Superior temporal gyrus (tissue), 1 donor: ENCODE results near the gene MYL12B.
A peak's percentile ranks its signal among the peaks of the same experiment; 100 is the strongest.
"Not testable (repeated sequence)": the region's sequence is repeated elsewhere in the genome, so short reads cannot be mapped to it uniquely, and the experiment has no call there.

ENCODE experiments used
- DNase-seq: peaks from one replicate; pipeline ENCODE4 v3.0.0-alpha.2; 2016; ENCODE audit errors: extremely low spot score

Gene MYL12B

DNA sequence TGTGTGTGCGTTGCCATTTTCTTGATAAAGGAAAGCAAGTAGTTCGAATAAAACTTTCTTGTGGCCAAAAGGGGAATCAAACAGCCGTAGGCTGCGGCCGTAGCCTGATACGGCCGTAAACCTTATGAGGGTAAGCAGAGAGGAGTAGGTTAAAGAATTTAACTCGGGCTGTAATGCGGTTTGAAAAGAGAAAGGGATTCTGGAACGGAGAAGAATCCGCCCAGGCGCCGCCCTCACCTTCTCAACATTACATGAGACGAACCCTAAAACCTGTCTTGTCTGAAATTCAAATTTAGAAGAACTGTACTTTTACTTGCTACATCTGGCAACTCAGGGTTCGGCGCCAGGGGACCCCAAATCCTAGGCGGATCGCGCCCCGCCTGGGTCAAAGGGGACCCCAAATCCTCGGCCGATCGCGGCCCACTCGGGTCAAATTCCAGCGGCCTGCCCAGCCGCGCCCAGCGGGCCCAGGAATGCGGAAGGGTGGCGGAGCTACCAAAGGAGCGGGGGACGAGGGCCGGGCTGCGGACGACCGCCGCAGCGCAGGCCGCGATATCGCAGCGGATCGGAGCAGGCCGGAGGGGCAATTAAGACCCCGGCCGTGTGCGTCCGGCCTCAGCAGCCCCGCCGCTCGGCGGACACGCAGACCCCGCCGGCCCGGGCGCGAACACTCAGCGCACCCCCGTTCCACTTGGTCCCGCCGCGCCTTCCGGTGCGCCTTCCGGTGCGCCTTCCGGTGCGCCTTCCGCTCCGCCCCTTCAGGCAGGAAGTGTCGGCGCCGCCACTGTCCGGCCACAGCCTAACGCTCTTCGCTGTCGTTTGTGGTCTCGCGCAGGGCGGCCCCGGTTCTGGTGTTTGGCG lies at the start of gene MYL12B:
Gene MYL12B (plus strand): TSS at position 761 of the 861 bp plus-strand sequence. CDS start 10,766 bp downstream, outside the sequence.
- peak; percentile 82 for DNase-seq

DNA sequence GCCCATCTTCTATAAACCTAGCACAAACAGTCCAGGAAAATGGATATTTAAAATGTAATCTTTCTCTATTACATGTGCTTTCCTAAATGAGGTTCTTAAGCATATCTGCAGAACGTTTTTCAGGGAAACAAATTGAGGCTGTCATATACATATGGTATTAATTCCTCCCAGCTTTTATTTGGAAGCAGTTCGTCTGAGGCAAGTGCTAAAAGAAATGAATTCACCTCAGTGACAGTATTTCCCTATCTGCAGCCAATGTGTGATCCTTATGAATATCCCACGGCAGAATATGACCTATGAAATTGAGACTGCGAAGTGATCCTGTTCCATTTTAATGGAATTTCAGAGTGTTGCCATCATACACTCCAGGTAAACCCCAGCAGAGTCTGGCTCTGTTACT lies 49.3 kb upstream of the MYL12B start:
- no peak for DNase-seq

DNA sequence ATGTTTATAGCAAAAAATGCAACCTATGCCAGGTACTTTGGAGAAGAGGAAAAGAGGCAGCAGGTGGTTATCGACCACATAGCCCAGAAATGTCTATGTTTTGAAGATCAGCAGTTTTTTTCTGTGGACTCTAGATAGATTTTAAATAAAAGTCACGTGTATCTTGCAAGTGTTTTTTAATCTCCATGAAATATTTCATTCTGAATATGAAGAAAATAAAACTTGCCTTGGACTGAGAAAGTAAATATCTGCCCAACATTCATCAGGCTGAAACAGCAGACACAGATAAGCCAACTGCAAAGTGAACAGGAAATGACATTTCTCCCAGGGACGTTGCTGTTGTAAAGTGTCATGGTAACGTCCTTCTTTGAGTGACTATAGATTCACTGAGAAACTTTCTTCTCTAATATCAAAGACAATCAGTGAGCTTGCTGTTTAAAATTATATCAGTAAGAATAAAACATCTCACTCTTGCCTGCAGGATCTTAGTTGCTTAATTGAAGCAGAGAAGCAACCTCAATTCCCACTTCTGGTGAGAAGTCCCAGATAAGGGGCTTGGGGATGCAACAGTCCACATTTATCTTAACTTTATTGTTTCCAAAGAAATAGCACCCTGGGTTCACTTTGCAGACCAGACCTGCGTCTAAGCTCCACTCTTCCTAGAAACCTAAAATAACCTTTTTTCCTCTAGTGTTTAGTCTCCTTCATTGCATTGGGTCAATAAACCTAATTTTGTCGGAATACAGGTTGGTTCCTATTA lies 48.5 kb upstream of the MYL12B start:
- DNase-seq: no peak

DNA sequence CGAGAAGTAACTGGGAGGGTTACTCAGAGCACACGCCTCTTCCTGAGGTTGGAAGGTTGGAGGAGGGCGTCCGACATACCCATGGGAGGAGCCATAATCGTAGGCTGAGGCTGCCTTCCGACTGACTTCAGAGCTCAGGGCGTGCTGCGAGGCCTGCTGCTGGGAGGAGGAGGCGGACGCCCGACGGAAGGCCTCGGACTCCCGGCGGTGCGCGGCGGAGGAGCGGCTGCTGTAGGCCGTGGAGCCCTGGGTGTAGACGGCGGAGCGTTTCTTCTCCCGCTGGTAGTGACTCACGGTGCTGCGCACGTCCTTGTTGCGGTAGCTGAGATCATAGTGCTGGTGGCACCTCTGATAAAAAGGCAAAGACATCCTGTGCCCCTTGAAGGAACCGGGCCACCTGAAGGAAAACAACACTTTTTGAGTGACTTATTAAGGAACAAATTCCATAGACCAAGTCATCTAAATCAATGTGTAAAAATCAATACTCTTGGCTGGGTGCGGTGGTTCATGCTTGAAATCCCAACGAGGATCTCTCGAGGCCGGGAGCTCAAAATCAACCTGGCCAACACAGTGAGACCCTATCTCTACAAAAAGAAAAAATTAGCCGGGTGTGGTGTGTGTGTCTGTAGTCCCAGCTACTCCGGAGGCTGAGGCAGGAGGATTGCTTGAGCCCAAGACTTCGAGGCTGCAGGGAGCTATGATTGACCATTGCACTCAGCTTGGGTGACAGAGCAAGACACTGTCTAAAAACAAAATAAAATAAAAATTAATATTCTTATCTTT lies 46.9 kb upstream of the MYL12B start:
- DNase-seq: no peak

DNA sequence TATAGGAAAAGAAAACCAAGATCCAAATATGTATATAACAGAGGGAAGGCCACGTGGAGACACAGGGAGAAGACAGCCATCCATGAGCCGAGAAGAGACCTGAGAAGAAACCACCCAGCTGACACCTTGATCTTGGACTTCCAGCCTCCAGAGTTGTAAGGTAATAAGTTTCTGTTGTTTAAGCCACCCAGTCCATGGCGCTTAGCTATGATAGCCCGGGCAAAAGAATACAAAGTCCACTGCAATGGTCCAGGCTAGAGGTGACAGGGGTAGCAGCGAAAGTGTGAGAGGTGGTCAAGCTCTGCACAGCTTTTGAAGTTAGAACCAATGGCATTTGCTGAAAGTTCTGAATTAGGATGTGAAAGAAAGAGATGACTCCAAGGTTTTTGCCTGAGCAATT lies 44.9 kb upstream of the MYL12B start:
- no peak for DNase-seq

DNA sequence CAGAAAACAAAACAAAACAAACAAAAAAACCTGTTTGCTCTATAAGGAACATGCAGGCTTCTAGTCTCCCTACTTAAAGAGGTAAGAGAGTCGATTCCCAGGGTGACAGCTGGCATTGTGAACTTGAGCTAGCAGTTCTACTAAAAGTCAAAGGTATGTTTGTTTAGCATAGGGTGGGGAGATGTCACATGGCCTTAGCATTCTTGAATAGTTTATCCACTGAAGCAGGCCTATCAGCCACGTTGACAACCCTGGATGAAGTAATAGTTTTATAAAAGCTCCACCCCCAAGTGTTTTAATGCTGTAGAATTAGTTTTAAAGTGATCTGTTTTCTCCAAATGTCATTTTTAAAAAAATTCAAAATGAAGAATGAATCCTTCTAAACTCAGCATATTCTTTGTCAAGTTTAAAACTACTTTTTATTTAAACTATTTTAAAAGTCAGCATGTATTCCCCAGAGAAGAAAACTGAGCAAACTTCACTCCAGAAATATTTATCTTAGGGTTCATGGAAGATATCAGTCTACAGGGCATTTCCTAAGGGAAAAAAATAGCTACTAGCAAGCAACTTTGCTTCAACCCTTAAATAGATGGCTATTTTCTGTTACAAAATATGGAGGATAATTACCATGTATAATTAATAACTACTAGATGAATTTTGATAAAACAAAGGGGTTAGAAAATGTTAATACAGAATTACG lies 43.8 kb upstream of the MYL12B start:
- no peak for DNase-seq

DNA sequence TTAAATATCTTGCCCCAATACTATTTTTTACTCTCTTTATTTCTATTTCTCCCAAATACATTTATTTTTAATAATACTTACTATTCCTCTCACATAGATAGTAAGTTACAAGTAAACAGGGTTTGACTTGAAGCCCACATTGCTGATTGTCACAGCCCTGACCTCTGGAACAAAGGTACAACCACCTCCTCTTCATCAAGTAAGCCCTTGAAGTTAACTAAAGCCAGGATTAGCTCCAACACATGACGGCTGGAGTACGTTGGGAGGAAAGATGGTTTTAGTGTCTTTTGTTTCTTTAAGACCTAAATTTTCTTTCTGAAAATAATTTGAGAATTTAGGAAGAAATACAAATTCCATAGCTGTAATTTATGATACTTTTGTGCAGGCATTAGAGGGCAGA lies 43.1 kb upstream of the MYL12B start:
- DNase-seq: no peak

DNA sequence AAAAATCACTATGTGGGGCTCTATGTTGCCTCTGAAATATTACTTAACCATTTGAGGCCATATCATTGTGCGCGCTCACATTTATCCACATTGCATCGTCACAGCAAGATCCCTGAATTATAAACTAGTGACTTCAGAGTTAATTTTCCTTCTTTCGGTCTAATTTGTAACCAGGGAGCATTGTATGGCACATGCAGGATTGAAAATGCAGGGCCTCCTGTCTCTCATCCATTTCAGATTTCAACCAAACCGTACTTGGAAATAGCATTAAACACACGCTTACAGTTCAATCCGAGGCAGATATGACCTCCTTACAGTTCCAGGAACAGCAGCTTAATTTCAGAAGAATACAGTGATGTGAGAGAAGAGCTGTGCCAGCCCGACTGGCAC lies 42.7 kb upstream of the MYL12B start:
- DNase-seq: peak; percentile 39

DNA sequence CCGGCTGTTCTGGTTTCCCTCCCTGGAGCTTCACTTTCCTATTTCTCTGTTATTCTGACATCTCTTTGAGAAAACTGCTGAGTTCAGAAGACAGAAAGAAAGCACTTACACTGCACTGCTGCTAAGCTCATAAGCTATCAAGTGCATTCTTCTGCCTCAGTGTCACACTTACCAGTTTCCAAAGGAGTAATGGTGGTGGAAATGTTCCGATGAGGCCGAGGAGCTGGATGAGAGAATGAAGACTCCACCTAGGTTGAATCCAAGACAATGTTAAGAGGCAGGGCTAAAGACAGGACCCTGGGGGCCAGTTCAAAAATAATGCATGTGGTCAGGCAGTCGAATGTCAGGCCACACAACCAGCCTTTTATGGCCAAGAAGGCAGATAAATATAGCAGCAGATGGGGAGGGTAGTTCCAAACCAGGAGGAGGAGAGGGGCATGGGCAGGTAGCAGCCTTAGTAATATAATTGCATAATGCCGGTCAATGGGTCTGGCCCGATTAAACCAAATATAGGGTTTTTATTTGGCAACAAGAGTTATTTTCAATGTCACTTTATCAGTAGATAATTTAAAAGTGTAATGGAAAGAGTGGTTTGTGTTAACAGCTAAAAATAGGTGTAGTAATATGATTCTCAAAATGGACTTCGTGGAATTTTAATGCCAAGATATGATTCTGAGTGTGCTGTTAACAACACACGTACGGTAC lies 42.1 kb upstream of the MYL12B start, which contains the start of gene MYOM1:
Gene MYOM1 (minus strand): TSS at position 338 of the 705 bp plus-strand sequence. CDS start 4,745 bp downstream, outside the sequence.
- DNase-seq: no peak

DNA sequence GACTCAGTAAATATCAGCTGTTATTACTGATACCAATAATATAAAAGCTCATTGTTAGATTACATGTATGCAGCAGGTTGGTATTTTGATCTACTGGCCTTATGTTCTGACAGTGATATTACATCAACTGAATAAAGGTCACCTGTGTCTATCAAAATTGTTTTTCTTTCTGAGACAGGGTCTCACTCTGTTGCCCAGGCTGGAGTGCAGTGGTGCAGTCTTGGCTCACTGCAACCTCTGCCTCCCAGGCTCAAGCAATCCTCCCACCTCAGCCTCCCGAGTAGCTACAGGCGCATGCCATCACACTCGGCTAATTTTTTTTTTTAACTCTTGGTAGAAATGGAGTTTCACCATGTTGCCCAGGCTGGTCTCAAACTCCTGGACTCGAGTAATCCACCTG lies 41.1 kb upstream of the MYL12B start:
- not testable (repeated sequence) for DNase-seq

DNA sequence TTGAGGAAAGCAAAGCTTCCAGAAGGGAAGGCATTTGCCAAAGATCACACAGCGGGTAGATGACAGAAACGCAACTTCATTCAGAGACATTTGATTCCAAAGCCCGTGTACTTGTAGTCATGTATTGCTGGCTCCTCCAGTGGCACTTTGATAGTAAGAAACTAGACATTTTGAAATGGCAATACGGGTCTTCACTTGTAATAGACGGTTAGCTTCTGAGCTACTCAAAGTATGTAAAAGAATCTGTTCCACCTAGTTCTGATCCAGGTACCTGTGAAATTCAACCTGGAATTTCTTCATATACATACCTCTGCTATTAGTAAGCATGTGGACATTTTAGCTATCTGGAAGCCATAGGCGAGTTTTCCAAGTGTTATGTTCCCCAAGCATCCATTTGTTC lies 40.4 kb upstream of the MYL12B start:
- DNase-seq: no peak

DNA sequence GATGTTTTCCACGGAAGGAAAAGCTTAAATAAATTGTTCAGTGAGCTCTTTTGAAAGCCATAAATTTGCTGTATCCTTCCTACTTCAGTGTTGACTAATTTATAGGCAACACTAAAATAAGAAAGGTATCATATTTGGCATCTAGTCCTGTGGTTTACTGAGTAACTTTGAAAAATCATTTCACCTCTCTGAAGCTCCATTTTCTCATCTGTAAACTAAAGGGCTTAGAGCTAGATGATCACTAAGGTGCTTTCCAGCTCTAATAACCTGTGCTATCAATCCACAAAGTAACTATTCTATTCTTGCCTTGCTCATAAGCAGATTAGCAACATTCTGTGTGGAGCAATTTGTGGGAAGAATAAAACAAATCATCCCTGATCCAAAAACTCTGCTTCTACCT lies 38.6 kb upstream of the MYL12B start:
- no peak for DNase-seq

DNA sequence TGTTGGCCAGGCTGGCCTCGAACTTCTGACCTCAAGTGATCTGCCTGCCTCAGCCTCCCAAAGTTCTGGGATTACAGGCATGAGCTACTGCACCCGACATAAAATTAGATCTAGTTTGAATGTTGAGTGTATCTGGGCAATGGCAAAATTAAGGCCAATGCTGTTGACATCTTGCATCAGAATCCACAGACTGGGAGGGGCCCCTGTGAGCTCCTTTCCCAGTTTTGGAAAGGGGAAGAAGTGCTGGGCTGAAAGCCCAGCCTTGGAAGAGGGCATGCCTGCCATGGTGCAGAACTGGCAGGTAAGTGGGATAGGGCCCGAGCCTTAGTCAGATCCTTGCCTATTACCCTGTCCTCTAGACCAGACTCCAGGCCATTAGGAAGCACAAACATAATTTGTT lies 37.7 kb upstream of the MYL12B start:
- no peak for DNase-seq

DNA sequence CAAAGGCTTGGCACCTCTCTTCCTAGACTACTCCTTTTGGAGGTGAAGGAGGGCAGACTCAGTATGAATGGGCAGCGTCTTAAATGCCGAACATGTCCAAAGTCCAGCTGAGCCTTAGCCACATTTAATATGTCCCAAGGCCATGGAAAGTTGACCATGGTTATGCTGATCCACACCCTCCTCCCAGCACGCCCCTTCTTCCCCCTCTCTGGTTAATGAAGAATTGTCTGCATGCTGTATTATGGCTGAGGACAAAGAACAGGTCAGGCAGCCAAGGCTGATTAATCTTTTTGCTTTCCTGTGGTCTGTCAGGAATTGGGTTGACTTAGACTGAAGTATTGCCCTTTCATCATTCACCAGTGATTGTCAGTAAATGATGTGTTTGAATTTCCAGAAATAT lies 36.3 kb upstream of the MYL12B start:
- DNase-seq: no peak

DNA sequence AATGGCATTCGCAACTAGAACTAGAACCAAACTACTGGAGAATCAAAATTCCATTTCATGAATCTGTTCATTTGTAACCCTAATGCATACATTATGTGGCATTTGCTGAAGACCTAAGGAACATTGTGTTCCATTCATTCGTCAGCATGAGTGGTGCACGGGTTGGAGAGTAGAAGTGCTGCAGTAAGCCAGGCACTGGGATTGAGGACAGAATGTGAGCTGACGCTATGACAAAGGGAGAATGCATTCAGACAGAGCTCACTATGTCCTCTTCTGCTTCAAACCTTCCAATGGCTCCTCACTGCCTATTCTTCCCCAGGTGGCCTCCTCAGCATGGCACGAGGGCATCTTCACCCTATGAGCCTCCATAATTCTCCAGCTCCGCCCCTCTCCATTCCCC lies 35.9 kb upstream of the MYL12B start:
- no peak for DNase-seq

DNA sequence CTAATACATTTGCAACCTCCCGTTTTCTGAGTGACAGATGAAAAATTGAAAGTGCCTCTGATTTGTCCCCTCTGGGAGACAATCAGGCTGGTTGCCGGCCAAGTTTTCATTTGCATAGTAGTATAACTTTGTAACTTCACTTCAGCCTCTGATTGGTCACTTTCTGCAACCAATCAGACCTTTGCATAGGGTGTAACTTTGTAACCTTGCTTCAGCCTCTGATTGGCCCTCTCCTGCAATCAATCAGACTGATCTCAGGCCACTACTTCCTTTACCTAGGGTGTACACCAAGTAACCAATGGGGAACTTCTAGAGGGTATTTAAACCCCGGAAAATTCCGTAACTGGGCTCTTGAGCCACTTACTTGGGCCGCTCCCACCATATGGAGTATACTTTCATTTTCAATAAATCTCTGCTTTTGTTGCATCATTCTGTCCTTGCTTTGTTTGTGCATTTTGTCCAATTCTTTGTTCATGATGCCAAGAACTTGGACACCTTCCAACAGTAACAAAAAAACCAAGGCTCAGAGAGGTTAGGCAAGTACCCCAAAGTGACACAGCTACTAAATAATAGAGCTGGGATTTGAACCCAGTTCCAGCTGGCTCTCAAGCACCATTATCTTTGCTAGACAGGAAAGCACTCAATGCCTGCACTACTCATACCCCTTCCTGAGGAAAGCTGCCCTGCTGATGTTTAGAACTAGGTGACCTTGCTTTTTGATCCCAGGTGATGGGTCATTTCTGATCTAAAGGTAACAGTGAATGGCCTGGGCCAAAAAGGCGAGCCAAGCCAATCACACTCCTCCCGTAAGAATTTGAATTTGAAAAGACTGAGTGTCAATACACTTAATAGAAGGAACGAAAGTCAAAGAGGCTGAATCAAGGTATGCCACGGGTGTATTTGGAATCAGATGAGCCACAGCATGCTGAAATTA lies 31.3 kb upstream of the MYL12B start:
- DNase-seq: no peak

DNA sequence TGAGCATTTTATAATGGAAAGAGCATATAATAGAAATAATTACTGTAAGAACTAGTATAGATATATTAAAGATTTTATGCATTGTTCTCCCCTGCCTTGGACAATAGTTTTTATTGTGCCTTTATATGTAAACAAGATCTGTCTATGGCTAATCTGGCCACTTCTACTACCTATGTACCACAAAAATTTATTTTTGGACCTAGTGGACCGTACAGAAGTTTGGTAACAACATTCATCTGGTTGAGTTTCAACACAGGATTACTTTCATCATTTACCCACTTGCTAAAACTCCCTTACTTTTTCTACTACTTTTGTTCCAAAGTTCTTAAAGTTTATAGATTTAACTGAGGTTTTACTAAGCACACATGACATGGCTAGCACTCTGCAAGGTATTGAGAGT lies 28.9 kb upstream of the MYL12B start:
- no peak for DNase-seq

DNA sequence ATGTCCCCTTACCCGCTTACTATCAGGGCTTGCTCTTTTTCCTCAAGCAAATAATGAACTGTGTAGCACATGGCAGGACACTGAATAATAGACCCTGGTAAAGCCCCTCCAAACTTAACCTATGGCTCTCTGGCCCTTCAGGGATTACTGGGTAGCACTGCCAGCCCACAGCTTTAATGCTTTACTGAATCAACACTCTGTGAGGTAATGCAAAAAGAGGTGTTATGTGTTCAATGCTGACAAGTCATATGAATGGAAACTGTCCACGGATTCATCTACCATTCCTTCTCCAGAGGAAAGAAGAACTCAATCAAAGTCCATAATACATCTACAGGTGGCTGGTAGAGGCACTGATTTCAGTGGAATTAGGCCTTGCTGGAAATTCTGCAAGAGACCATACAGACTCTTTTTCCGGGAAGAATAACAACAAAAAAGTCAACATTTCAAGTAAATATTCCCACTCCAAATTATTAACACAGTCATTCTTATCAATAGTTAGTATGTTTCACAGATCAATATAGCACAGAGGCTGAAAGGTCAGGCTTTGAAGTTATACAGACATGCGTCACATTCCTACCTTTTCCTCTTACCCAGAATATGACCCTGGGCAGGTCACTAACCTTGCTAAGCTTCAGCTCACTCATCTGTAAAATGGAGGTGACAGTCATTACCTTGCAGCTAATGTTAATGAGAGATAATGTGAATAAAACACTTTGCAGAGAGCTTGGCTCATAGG lies 28.3 kb upstream of the MYL12B start:
- no peak for DNase-seq

DNA sequence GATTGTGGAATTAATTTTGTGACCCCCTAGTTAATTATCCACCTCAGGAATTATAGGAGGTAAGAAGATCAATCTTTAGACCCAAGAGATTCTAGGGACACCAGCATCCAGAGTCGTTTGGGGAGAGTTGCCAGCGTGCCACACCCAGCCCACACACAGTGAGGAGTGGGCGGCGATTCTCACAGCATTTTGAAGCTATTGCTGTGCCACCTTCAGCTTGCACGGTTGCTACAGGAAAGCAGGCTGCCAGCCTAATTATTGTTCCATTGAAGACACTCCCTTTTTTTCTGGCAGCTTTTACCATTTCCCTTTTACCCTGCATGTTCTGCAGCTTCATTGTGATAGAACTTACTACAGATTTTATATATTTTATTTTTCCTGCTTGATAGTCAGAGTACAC lies 27.5 kb upstream of the MYL12B start:
- DNase-seq: no peak
